ENCODE measurements around the gene SLC6A6.

GRCh38 chr3:14507757-14508504 is 105.5 kb downstream of the SLC6A6 start:
- TF ChIP-seq CTCF (IDR thresholded peaks at IDR 0.05; ENCODE audit: insufficient read depth, low read depth, low read length) (no peak), EZH2 (IDR thresholded peaks at IDR 0.05; ENCODE audit: insufficient read depth, low read length) (no peak)

All from astrocyte (in vitro differentiated cells and primary cell).